ENCODE results near the gene PGBD5. TPM values are rescaled to one million over a fixed set of nuclear protein-coding genes. Genes with fewer than 3 reads are reported as not detected.

The PGBD5 gene
- total RNA-seq, 2 donors from 2014 or later, result 2.6 to 4.3 TPM

DNA sequence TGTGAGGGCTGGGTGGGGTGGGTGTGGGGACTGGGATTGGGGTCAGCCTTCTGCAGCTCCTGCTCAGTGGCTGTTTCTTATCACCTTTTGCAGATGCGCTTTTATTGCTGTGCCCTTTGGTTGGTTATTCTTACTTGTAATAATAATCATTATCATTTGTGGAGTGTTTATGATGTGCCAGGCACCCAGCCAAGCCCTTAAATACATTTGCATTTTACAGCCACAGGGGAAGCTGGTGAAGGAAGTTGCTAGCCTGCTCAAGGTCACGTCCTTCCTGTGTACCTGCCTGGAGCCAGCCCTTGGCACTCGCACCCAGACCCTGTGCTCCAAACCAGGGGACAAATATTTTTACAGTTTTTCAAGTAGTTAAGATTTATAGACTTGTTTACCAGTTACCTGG is 144.0 kb downstream of the PGBD5 start:
- WGBS, 2 donors, result 14 to 29% methylated on average over 3 of the region's 3 CpGs
- H3K27ac ChIP-seq, result peak overlapping the region in 2 of 4 donors; percentile 72 to 81
- H3K4me3 ChIP-seq, result no peak overlapping the region
- H3K36me3 ChIP-seq (replicated peaks in 1 of 2; ENCODE audit: insufficient read depth in 1 of 2, low read depth in 2 of 2), result peaks cover 0 to 16% of the 10 kb centered on the region in 2 donors
- TF ChIP-seq, protein P1, sequence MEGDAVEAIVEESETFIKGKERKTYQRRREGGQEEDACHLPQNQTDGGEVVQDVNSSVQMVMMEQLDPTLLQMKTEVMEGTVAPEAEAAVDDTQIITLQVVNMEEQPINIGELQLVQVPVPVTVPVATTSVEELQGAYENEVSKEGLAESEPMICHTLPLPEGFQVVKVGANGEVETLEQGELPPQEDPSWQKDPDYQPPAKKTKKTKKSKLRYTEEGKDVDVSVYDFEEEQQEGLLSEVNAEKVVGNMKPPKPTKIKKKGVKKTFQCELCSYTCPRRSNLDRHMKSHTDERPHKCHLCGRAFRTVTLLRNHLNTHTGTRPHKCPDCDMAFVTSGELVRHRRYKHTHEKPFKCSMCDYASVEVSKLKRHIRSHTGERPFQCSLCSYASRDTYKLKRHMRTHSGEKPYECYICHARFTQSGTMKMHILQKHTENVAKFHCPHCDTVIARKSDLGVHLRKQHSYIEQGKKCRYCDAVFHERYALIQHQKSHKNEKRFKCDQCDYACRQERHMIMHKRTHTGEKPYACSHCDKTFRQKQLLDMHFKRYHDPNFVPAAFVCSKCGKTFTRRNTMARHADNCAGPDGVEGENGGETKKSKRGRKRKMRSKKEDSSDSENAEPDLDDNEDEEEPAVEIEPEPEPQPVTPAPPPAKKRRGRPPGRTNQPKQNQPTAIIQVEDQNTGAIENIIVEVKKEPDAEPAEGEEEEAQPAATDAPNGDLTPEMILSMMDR (IDR thresholded peaks at IDR 0.05), result no peak
- no peak for TF ChIP-seq POLR2A (IDR thresholded peaks at IDR 0.05)
- H3K9me3 ChIP-seq, result no peaks in the 10 kb centered on the region
- DNase-seq, result peak; percentile 36 to 68 (median 58)
- intact Hi-C loops (cut with DNase I), result no loop called here
- no peaks in the 10 kb centered on the region for H3K27me3 ChIP-seq
- no peak for ATAC-seq
- peaks cover 36% of the 10 kb centered on the region for H3K4me1 ChIP-seq

- Histone ChIP-seq H3K4me3 (no peak overlapping the region), H3K4me1 (peaks cover 42% of the 10 kb centered on the region), H3K27ac (peak overlapping the region; percentile 72 to 85 (median 78)), H3K36me3 (replicated peaks in 1 of 2; ENCODE audit: insufficient read depth in 1 of 2, low read depth in 2 of 2) (peaks cover 0 to 17% of the 10 kb centered on the region in 2 donors), H3K27me3 (no peaks in the 10 kb centered on the region), H3K9me3 (no peaks in the 10 kb centered on the region)
- peak in 1 of 4 donors; percentile 17 for DNase-seq
- ATAC-seq, result no peak
- TF ChIP-seq POLR2A (IDR thresholded peaks at IDR 0.05), result no peak
- TF ChIP-seq, protein P1 (IDR thresholded peaks at IDR 0.05), result no peak
- intact Hi-C loops (cut with DNase I), result no loop called here
- 51 to 64% methylated on average over 16 to 17 of the region's 17 CpGs for WGBS, 2 donors
These were observed 144.6 kb downstream of the PGBD5 start for GRCh38 chr1:230281556-230281955.

- Histone ChIP-seq H3K27ac (peak overlapping the region; percentile 72 to 85 (median 78)), H3K4me1 (peaks cover 42% of the 10 kb centered on the region), H3K9me3 (no peaks in the 10 kb centered on the region), H3K27me3 (no peaks in the 10 kb centered on the region), H3K36me3 (replicated peaks in 1 of 2; ENCODE audit: insufficient read depth in 1 of 2, low read depth in 2 of 2) (peaks cover 0 to 20% of the 10 kb centered on the region in 2 donors), H3K4me3 (no peak overlapping the region)
- TF ChIP-seq, protein P1 (IDR thresholded peaks at IDR 0.05), result no peak
- peak in 1 of 3 donors; percentile 25 for TF ChIP-seq POLR2A (IDR thresholded peaks at IDR 0.05)
- intact Hi-C loops (cut with DNase I), result no loop called here
- ATAC-seq (peak; percentile 84), DNase-seq (peak; percentile 78 to 92 (median 88))
- 30 to 80% methylated on average over 10 to 23 of the region's 23 CpGs for WGBS, 2 donors
These were observed 145.2 kb downstream of the PGBD5 start for GRCh38 chr1:230280906-230281413.

- H3K9me3 ChIP-seq, result no peaks in the 10 kb centered on the region
- H3K27ac ChIP-seq, result peak overlapping the region; percentile 72 to 85 (median 78)
- peaks cover 0 to 21% of the 10 kb centered on the region in 2 donors for H3K36me3 ChIP-seq (replicated peaks in 1 of 2; ENCODE audit: insufficient read depth in 1 of 2, low read depth in 2 of 2)
- DNase-seq (peak in 2 of 4 donors; percentile 17 to 30), ATAC-seq (peak; percentile 19)
- 63 to 71% methylated on average over 20 to 24 of the region's 24 CpGs for WGBS, 2 donors
- H3K27me3 ChIP-seq, result no peaks in the 10 kb centered on the region
- no peak overlapping the region for H3K4me3 ChIP-seq
- intact Hi-C loops (cut with DNase I), result no loop called here
- TF ChIP-seq POLR2A (IDR thresholded peaks at IDR 0.05), result no peak
- TF ChIP-seq, protein P1 (IDR thresholded peaks at IDR 0.05), result peak in 2 of 7 experiments; percentile 10 to 13
- H3K4me1 ChIP-seq, result peaks cover 42% of the 10 kb centered on the region
These were observed 145.9 kb downstream of the PGBD5 start for GRCh38 chr1:230280054-230280795.
